Smooth muscle cell of trachea (primary cell): Measurements from ENCODE around the gene LRRC23. TPM values are rescaled to one million over a fixed set of nuclear protein-coding genes. Genes with fewer than 3 reads are reported as not detected.

Experiments used
- total RNA-seq: library from RNA; depleted of rRNA; stranded (reverse); fragments of >200 nt; gene quantifications from 2 replicates; pipeline ENCODE4 v1.2.1, GENCODE V29; 2014

Gene LRRC23, protein sequence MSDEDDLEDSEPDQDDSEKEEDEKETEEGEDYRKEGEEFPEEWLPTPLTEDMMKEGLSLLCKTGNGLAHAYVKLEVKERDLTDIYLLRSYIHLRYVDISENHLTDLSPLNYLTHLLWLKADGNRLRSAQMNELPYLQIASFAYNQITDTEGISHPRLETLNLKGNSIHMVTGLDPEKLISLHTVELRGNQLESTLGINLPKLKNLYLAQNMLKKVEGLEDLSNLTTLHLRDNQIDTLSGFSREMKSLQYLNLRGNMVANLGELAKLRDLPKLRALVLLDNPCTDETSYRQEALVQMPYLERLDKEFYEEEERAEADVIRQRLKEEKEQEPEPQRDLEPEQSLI
- 13.2 and 14.9 TPM in 2 replicates for total RNA-seq

DNA sequence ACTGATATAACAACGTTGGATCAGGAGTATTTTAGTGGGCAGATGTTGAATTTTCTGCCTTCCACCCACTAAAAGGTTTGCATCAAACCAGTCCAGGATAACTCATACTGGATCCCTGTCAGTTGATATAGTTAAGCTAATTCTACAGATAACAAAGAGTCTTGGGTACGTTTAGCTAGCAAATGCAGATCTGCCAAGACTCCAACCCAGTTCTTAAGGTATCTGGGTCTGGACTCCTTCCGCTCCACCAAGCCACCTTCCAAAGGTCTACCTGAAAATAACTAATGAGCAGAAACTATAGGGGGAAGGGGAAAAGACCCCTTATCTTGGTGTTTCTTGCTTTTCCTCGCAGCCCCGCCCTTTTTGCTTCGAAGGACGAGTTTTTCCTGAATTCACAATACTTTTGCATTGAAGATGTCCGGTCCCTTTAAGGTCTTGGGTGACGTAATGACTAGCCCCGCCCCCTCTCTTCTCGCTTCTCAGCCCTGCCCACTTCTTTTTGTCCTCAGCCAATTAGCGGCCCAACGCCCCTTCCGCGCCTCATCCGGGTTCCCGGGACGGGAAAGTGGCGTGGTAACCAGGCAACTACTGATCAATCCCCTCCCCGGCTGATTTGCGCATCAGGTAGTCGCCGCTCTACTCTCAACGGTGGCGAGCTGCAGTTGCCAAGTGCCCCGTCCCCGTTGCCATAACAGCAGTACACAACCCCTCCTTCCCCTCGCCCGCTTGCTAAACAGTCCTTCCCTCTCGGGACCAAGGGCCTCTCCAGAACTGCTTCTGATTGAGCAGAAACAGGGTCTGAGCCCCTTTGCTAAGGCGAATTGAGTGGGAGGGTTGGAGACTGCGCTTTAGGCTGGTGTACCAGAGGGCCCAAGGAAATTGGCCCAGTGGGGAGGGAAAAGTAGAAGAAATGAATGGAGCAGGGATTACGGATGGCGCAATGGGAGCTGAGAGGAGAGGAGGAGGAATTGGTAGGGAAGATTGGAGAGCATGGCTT lies at the start of gene LRRC23:
TSS of gene LRRC23 (plus strand) at position 543 of the 997 bp plus-strand sequence. CDS start 812 bp downstream, outside the sequence.

DNA sequence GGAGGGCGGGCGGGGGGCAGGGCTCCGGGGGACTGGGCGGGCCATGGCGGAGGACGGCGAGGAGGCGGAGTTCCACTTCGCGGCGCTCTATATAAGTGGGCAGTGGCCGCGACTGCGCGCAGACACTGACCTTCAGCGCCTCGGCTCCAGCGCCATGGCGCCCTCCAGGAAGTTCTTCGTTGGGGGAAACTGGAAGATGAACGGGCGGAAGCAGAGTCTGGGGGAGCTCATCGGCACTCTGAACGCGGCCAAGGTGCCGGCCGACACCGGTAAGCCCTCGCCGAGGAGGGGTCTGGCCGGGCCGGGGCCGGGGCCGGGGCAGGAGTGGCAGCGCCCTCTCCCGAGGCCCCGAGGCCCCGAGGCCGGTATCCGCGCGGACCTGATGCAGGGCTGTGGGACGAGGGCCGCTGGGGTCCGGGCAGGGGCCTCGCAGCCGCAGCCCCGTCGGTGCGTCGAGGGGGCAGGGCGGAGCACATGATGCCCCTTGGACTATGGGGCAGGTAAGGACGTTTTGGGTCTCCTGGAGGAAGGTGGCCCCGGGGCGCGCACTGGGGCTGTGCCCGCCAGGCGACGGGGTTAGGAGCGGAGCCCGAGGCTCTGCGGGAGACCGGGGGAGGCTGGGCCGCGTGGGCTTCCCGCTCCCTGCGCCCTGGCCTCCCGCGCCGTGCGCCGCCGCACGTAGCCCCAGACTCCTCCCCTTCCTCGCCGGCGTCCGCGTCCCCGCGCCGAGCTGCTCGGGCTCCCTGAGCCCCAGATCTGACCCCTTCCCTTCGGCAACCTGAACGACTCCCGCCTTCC lies 37.0 kb upstream of the LRRC23 start, which contains the start of gene TPI1:
TSS of gene TPI1 (plus strand) at position 119 of the 798 bp plus-strand sequence. CDS start at position 155, 36 bp downstream.

DNA sequence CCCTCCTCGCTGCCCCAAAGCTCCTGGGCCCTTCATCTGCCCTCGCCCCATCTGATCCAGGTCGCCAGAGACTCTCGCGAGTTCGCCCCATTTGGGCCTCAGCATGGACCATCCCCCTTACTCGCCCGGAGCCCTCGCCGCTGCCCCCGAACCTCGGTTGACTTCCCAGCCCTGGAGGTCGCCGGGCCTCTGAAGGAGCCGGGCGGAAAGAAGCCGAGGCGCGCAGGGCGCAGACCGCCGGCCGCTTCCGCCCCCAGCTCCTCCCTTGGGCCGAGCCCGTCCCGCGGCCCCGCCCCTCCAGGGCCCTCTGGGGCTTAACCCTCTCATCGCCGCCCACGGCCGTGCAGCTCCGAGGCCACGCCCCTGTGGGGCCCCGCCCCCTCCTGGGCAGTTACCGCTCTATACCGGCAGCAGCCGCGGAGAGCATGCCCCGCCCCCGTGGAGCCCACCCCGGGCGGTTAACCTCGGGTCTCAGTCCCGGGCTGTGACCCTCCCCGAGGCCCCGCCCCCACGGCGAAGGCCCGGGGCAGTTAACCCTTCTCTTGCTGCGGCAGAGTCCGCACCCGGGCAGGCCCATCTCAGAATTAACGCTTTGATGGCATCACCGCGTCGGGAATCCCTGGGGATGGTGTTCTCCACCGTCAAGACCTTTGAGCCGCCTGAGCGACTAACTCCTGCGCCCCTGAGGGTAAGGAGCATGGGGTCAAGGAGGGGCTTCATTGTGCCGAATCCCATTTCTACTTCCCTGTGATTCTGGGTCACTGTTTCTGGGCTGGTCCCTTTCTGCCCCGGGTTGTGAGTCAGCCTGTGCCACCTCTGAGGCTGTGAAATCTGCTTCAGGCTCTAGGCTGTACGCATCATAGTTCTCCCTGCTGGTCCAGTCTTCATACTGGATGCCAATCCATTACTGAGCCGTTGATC lies 31.3 kb upstream of the LRRC23 start, which contains the start of gene SPSB2:
TSS of gene SPSB2 (minus strand) at position 210 of the 921 bp plus-strand sequence. CDS start 402 bp downstream, outside the sequence.

DNA sequence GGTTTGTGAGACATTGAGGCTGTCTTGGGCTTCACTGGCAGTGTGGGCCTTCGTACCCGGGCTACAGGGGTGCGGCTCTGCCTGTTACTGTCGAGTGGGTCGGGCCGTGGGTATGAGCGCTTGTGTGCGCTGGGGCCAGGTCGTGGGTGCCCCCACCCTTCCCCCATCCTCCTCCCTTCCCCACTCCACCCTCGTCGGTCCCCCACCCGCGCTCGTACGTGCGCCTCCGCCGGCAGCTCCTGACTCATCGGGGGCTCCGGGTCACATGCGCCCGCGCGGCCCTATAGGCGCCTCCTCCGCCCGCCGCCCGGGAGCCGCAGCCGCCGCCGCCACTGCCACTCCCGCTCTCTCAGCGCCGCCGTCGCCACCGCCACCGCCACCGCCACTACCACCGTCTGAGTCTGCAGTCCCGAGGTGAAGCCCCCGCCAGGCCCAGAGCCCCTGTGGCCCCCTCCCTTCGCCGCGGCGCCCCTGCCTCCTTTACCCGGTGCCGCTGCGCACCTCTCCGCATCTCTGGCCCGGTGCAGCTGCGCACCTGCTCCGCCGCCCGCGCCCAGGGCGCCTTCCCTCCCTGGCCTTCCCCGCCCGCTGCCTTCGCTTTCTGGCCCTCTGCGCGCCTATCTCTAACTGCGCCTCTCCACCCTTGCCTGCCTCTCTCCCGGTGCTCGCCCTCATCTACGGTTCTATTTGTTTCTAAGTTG lies 9.8 kb downstream of the LRRC23 start, which contains the start of gene ENO2:
TSS of gene ENO2 (plus strand) at position 335 of the 701 bp plus-strand sequence. CDS start 1,253 bp downstream, outside the sequence.

DNA sequence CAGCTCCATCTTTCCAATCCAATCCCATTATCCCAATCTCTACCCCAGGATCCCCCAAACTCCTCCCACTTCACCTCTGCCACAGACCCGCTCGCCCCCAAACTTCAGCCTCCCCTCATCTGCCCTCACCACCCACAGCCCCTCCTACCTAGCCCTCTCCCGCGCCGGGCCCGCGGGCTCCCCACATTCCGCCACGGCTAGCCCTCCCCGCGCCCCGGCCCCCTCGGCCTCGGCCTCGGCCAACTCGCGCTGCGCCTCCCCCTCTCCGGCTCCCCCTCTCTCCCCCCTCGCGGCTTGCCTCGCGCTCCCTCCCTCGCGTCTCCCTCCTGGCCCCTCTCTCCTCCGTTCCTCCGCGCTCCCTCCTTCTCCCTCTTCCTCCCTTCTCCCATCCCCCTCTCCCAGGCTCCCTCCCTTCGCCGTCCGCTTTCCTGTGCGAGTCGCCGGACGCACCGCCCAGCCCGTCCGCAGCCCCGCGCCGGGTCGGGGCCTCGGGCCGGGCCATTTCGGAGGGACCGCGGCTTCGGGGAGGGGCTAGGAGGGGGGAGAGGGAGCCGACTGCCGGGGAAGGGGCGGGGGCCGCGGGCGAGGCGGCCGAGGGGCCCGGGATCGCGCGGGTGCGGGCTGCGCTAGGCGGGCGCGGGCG lies 22.9 kb downstream of the LRRC23 start, which contains the start of gene ATN1:
TSS of gene ATN1 (plus strand) at position 581 of the 643 bp plus-strand sequence. CDS start 6,043 bp downstream, outside the sequence.

DNA sequence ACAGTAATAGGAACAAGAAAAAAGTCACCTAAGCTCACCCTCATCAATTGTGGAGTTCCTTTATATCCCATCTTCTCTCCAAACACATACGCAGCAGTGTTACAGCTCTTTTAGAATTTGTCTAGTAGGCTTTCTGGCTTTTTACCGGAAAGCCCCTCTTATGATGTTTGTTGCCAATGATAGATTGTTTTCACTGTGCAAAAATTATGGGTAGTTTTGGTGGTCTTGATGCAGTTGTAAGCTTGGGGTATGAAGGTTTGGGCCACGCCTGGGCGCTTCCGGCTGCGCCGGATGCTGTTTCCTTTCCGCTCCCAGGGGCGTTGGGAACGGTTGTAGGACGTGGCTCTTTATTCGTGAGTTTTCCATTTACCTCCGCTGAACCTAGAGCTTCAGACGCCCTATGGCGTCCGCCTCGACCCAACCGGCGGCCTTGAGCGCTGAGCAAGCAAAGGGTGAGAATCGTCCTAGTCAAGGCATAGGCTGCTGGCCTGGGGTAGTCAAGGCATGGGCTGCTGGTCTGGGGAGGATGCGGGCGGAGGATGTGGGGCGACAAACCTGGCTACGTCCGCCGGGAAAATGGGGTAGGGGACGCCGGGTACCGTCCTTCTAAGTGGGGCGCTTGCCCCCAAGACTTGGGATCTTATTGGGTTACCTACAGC lies 39.2 kb downstream of the LRRC23 start, which contains the start of the genes C12orf57 and RNU7-1:
TSS of gene C12orf57 (plus strand) at position 301 of the 659 bp plus-strand sequence. CDS start at position 401, 100 bp downstream.
TSS of gene RNU7-1 (plus strand) at position 95 of the 659 bp plus-strand sequence.

DNA sequence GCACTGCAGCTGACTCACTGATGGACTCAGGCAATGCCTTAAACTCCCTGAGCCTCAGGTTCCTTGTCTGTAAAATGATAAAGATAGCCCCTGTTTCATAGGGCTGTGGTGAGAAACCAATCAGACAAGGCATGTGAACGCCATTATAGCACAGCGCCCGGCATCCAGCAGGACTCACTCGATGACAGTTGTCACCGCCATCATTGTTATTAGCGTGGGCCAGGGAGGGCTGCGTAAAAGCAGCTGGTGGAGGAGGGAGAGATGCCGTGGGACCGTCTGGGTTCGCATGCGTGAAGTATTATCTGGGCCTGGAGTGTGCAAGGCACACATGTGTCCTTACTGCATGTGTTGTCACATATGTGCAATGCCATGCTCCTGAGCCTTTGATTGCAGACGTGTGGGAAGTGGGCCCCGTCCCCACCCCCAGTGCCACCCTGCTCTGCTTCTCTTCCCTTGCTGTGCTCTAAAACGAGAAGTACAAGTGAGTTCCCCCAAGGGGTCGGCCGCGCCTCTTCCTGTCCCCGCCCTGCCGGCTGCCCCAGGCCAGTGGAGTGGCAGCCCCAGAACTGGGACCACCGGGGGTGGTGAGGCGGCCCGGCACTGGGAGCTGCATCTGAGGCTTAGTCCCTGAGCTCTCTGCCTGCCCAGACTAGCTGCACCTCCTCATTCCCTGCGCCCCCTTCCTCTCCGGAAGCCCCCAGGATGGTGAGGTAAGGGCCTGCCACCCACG lies 46.4 kb downstream of the LRRC23 start, which contains the start of gene PTPN6:
TSS of gene PTPN6 (plus strand) at position 546 of the 730 bp plus-strand sequence. CDS start at position 703, 157 bp downstream.

Other genes starting within 250 kb of the LRRC23 start
- 39.7 and 53.5 TPM in 2 replicates for gene ING4, start 241.7 kb upstream of the LRRC23 start, total RNA-seq
- gene ZNF384, start 215.4 kb upstream of the LRRC23 start, total RNA-seq: 12.7 and 13.2 TPM in 2 replicates
- 0.33 and 1.0 TPM in 2 replicates for gene PIANP, start 204.0 kb upstream of the LRRC23 start, total RNA-seq
- gene COPS7A, start 180.8 kb upstream of the LRRC23 start, total RNA-seq: 83.2 and 106 TPM in 2 replicates
- gene MLF2, start 151.7 kb upstream of the LRRC23 start, total RNA-seq: 178 and 182 TPM in 2 replicates
- gene PTMS, start 138.5 kb upstream of the LRRC23 start, total RNA-seq: 39.2 and 99.2 TPM in 2 replicates
- 0.15 and 0.17 TPM in 2 replicates for gene LAG3, start 132.3 kb upstream of the LRRC23 start, total RNA-seq
- 0.15 and 2.2 TPM in 2 replicates for gene CD4, start 115.3 kb upstream of the LRRC23 start, total RNA-seq
- gene GPR162, start 83.0 kb upstream of the LRRC23 start, total RNA-seq: 6.1 and 6.8 TPM in 2 replicates
- 121 and 150 TPM in 2 replicates for gene P3H3, start 76.4 kb upstream of the LRRC23 start, total RNA-seq
- gene GNB3, start 63.9 kb upstream of the LRRC23 start, total RNA-seq: 1.7 and 2.9 TPM in 2 replicates
- 3.3 and 25.9 TPM in 2 replicates for gene CDCA3, start 53.5 kb upstream of the LRRC23 start, total RNA-seq
- gene USP5, start 52.7 kb upstream of the LRRC23 start, total RNA-seq: 97.8 and 134 TPM in 2 replicates
- gene TPI1, start 37.3 kb upstream of the LRRC23 start, total RNA-seq: 1,080 and 1,447 TPM in 2 replicates
- 6.3 and 14.1 TPM in 2 replicates for gene SPSB2, start 31.5 kb upstream of the LRRC23 start, total RNA-seq
- 20.1 and 29.3 TPM in 2 replicates for gene ENO2, start 9.8 kb downstream of the LRRC23 start, total RNA-seq
- gene ATN1, start 23.1 kb downstream of the LRRC23 start, total RNA-seq: 16.9 and 31.9 TPM in 2 replicates
- not detected in 2 replicates for gene RNU7-1, start 39.0 kb downstream of the LRRC23 start, total RNA-seq
- 61.5 and 94.6 TPM in 2 replicates for gene C12orf57, start 39.2 kb downstream of the LRRC23 start, total RNA-seq
- under 0.01 TPM in 1 of 2 replicates, not detected in the other for gene PTPN6, start 46.5 kb downstream of the LRRC23 start, total RNA-seq
- gene PHB2, start 65.8 kb downstream of the LRRC23 start, total RNA-seq: 176 and 184 TPM in 2 replicates
- 35.2 and 55.0 TPM in 2 replicates for gene EMG1, start 66.1 kb downstream of the LRRC23 start, total RNA-seq
- gene LPCAT3, start 113.7 kb downstream of the LRRC23 start, total RNA-seq: 15.1 and 17.9 TPM in 2 replicates
- 307 and 827 TPM in 2 replicates for gene C1S, start 155.9 kb downstream of the LRRC23 start, total RNA-seq
- 159 and 432 TPM in 2 replicates for gene C1R, start 187.6 kb downstream of the LRRC23 start, total RNA-seq
- 50.2 and 82.0 TPM in 2 replicates for gene C1RL, start 204.4 kb downstream of the LRRC23 start, total RNA-seq
- gene RBP5, start 224.1 kb downstream of the LRRC23 start, total RNA-seq: 0.33 TPM in 1 of 2 replicates, not detected in the other
- gene CLSTN3, start 225.5 kb downstream of the LRRC23 start, total RNA-seq: 19.4 and 25.9 TPM in 2 replicates